ENCODE data around the gene NALCN.
A peak's percentile ranks its signal among the peaks of the same experiment; 100 is the strongest.

Gene NALCN

GRCh38 chr13:101300531-101300930, 115.8 kb downstream of the NALCN start:
- H3K4me3 ChIP-seq (ENCODE audit: insufficient read depth, low read depth, low read length, poor library complexity, severe bottlenecking): no peak overlapping the region
- no peaks in the 10 kb centered on the region for H3K36me3 ChIP-seq (ENCODE audit: control insufficient read depth, insufficient read depth, low read length)
- H3K4me1 ChIP-seq (ENCODE audit: control insufficient read depth, insufficient read depth, low read length, poor library complexity, severe bottlenecking): no peaks in the 10 kb centered on the region

DNA sequence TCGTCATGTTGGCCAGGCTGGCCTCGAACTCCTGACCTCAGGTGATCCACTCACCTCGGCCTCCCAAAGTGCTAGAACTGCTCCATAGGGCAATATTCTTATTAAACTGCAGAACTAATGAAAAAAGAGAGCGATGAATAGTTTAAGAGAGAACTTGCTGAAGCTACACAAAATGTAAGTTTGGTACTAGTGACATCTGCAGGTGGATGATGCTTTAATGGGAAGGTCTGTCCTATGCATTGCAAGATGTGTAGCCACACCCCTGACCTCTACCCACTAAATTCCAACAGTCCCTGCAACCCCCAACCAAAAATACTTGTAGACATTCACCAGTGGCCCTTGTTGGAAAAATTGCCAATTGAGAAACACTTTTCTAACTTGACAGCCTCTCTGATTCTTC, 117.8 kb downstream of the NALCN start:
- no peaks in the 10 kb centered on the region for H3K36me3 ChIP-seq (ENCODE audit: control insufficient read depth, insufficient read depth, low read length)
- no peaks in the 10 kb centered on the region for H3K27me3 ChIP-seq (replicated peaks; ENCODE audit: control insufficient read depth, insufficient read depth, low read length, poor library complexity, severe bottlenecking)
- no peak for DNase-seq
- H3K27ac ChIP-seq (ENCODE audit: insufficient read depth, low read length, poor library complexity, severe bottlenecking): no peak overlapping the region
- H3K4me1 ChIP-seq (ENCODE audit: control insufficient read depth, insufficient read depth, low read length, poor library complexity, severe bottlenecking): no peaks in the 10 kb centered on the region
- H3K9me3 ChIP-seq (ENCODE audit: control insufficient read depth, low read length): no peaks in the 10 kb centered on the region
- H3K4me3 ChIP-seq (ENCODE audit: insufficient read depth, low read depth, low read length, poor library complexity, severe bottlenecking): no peak overlapping the region

More at GRCh38 chr13:101300531-101300930, 115.8 kb downstream of the NALCN start:
- no peak for DNase-seq
- H3K9me3 ChIP-seq (ENCODE audit: control insufficient read depth, low read length): no peaks in the 10 kb centered on the region
- H3K27ac ChIP-seq (ENCODE audit: insufficient read depth, low read length, poor library complexity, severe bottlenecking): no peak overlapping the region
- H3K27me3 ChIP-seq (replicated peaks; ENCODE audit: control insufficient read depth, insufficient read depth, low read length, poor library complexity, severe bottlenecking): no peaks in the 10 kb centered on the region

DNA sequence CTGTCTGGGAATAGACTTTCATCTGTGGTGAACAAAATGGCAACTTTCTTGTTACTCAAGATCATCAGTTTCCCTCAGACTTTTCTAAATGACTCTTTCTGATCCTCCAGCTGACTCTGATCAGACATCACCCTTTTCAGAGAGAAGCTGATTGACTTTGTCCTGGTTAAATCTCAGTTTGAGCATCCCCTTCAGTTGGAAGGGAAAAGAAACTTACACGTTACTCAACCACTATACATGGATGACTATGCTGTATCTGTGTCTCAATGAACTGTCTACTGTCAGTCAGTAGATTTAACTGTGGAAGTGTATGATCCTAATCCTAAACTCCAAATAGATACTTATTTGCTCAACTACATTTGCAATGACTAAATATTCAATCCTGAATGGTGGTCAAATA, 118.5 kb downstream of the NALCN start:
- no peak for DNase-seq
- Histone ChIP-seq H3K4me1 (ENCODE audit: control insufficient read depth, insufficient read depth, low read length, poor library complexity, severe bottlenecking) (no peaks in the 10 kb centered on the region), H3K9me3 (ENCODE audit: control insufficient read depth, low read length) (no peaks in the 10 kb centered on the region), H3K36me3 (ENCODE audit: control insufficient read depth, insufficient read depth, low read length) (no peaks in the 10 kb centered on the region), H3K27ac (ENCODE audit: insufficient read depth, low read length, poor library complexity, severe bottlenecking) (no peak overlapping the region), H3K4me3 (ENCODE audit: insufficient read depth, low read depth, low read length, poor library complexity, severe bottlenecking) (no peak overlapping the region), H3K27me3 (replicated peaks; ENCODE audit: control insufficient read depth, insufficient read depth, low read length, poor library complexity, severe bottlenecking) (no peaks in the 10 kb centered on the region)

DNA sequence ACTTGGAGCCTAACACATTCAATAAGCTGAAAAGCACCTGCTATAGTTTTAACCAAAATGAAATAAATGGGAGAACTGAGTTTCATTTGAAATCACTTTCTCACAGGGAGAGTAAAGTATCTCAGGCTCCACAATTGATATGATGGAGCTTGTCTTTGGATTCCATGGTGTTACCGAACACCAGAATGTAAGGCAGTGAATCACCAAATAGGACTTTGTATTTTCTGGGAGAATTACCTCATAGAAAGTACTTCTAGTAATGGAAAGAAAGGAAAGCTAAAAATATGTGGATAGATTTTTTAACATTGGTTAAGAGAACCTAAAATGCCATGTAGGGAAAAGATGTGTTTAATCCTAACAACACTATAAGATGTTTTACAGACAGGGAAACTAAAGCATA, 123.6 kb downstream of the NALCN start:
- H3K27ac ChIP-seq (ENCODE audit: insufficient read depth, low read length, poor library complexity, severe bottlenecking): no peak overlapping the region
- H3K4me3 ChIP-seq (ENCODE audit: insufficient read depth, low read depth, low read length, poor library complexity, severe bottlenecking): no peak overlapping the region
- no peak for DNase-seq
- no peaks in the 10 kb centered on the region for H3K36me3 ChIP-seq (ENCODE audit: control insufficient read depth, insufficient read depth, low read length)
- H3K9me3 ChIP-seq (ENCODE audit: control insufficient read depth, low read length): no peaks in the 10 kb centered on the region
- no peaks in the 10 kb centered on the region for H3K27me3 ChIP-seq (replicated peaks; ENCODE audit: control insufficient read depth, insufficient read depth, low read length, poor library complexity, severe bottlenecking)
- H3K4me1 ChIP-seq (ENCODE audit: control insufficient read depth, insufficient read depth, low read length, poor library complexity, severe bottlenecking): no peaks in the 10 kb centered on the region

DNA sequence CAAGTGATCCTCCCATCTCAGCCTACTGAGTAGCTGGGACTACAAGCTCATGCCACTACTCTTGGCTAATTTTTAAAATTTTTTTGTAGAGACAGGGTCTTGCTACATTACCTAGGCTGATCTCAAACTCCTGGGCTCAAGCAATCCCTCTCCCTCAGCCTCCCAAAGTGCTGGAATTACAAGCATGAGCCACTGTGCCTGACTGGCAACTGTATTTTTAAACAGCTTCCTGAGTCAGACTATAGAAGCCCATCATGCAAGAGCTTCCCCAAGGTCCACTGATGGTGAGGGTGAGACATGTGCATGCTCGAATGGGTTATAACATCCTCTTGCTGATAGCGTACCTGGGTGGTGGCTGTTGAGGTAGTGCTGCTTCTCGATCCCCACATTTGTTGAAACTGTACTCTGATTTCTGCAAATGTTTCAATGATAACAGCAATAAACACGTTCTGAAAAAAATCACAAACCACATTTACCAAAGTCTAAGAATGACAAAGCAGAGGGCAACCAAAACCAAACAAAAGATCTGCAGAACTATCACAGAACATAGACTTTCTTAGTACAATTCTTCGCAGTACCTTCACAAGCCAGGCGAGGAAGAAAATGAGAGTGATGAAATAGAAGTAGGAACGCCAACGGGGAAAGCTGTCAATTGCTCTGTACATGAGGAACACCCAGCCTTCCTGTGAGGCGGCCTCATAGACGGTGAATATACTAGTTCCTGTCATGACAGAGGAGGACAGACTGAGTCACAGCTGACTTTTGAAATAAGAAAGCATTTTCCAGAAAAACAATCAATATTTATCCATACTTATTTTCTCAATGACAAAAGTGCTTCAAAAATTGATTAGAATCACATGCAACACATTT, 124.4 kb downstream of the NALCN start:
- Histone ChIP-seq H3K27ac (ENCODE audit: insufficient read depth, low read length, poor library complexity, severe bottlenecking) (no peak overlapping the region), H3K4me1 (ENCODE audit: control insufficient read depth, insufficient read depth, low read length, poor library complexity, severe bottlenecking) (no peaks in the 10 kb centered on the region), H3K27me3 (replicated peaks; ENCODE audit: control insufficient read depth, insufficient read depth, low read length, poor library complexity, severe bottlenecking) (no peaks in the 10 kb centered on the region), H3K4me3 (ENCODE audit: insufficient read depth, low read depth, low read length, poor library complexity, severe bottlenecking) (no peak overlapping the region), H3K9me3 (ENCODE audit: control insufficient read depth, low read length) (no peaks in the 10 kb centered on the region), H3K36me3 (ENCODE audit: control insufficient read depth, insufficient read depth, low read length) (no peaks in the 10 kb centered on the region)
- DNase-seq: no peak

- Histone ChIP-seq H3K4me1 (ENCODE audit: control insufficient read depth, insufficient read depth, low read length, poor library complexity, severe bottlenecking) (no peaks in the 10 kb centered on the region), H3K36me3 (ENCODE audit: control insufficient read depth, insufficient read depth, low read length) (no peaks in the 10 kb centered on the region), H3K4me3 (ENCODE audit: insufficient read depth, low read depth, low read length, poor library complexity, severe bottlenecking) (no peak overlapping the region), H3K27ac (ENCODE audit: insufficient read depth, low read length, poor library complexity, severe bottlenecking) (no peak overlapping the region), H3K9me3 (ENCODE audit: control insufficient read depth, low read length) (no peaks in the 10 kb centered on the region), H3K27me3 (replicated peaks; ENCODE audit: control insufficient read depth, insufficient read depth, low read length, poor library complexity, severe bottlenecking) (no peaks in the 10 kb centered on the region)
- no peak for DNase-seq
Measured at GRCh38 chr13:101291206-101291605, 125.1 kb downstream of the NALCN start.

- H3K4me1 ChIP-seq (ENCODE audit: control insufficient read depth, insufficient read depth, low read length, poor library complexity, severe bottlenecking): no peaks in the 10 kb centered on the region
- no peak overlapping the region for H3K27ac ChIP-seq (ENCODE audit: insufficient read depth, low read length, poor library complexity, severe bottlenecking)
- H3K9me3 ChIP-seq (ENCODE audit: control insufficient read depth, low read length): no peaks in the 10 kb centered on the region
- DNase-seq: peak in 1 of 3 donors; percentile 6
- H3K36me3 ChIP-seq (ENCODE audit: control insufficient read depth, insufficient read depth, low read length): no peaks in the 10 kb centered on the region
- no peaks in the 10 kb centered on the region for H3K27me3 ChIP-seq (replicated peaks; ENCODE audit: control insufficient read depth, insufficient read depth, low read length, poor library complexity, severe bottlenecking)
- no peak overlapping the region for H3K4me3 ChIP-seq (ENCODE audit: insufficient read depth, low read depth, low read length, poor library complexity, severe bottlenecking)
Measured at GRCh38 chr13:101289764-101290163, 126.5 kb downstream of the NALCN start.

DNA sequence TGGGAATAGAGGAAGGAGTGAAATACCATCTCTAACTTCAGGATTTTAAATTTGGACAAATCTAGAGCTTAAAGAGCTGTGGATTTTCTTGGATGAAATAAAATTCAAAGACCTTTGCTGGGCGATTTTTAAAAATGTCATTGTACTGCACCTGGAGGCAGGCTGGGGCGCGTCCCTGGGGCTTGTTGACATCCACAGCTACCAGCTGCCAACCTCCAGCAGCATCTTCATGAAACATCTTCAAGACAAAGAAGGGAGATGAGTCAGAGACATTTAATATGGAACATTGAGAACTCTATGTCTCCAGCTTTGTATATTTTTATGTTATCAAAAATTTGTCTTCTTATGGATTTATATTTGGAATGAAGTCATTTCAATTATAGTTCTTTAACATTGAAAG, 132.5 kb downstream of the NALCN start:
- Histone ChIP-seq H3K9me3 (ENCODE audit: control insufficient read depth, low read length) (no peaks in the 10 kb centered on the region), H3K4me3 (ENCODE audit: insufficient read depth, low read depth, low read length, poor library complexity, severe bottlenecking) (no peak overlapping the region), H3K4me1 (ENCODE audit: control insufficient read depth, insufficient read depth, low read length, poor library complexity, severe bottlenecking) (no peaks in the 10 kb centered on the region), H3K27me3 (replicated peaks; ENCODE audit: control insufficient read depth, insufficient read depth, low read length, poor library complexity, severe bottlenecking) (no peaks in the 10 kb centered on the region), H3K36me3 (ENCODE audit: control insufficient read depth, insufficient read depth, low read length) (no peaks in the 10 kb centered on the region), H3K27ac (ENCODE audit: insufficient read depth, low read length, poor library complexity, severe bottlenecking) (no peak overlapping the region)
- DNase-seq: no peak

GRCh38 chr13:101272886-101273285, 143.4 kb downstream of the NALCN start:
- no peak for DNase-seq
- Histone ChIP-seq H3K9me3 (ENCODE audit: control insufficient read depth, low read length) (no peaks in the 10 kb centered on the region), H3K27me3 (replicated peaks; ENCODE audit: control insufficient read depth, insufficient read depth, low read length, poor library complexity, severe bottlenecking) (no peaks in the 10 kb centered on the region), H3K4me3 (ENCODE audit: insufficient read depth, low read depth, low read length, poor library complexity, severe bottlenecking) (no peak overlapping the region), H3K4me1 (ENCODE audit: control insufficient read depth, insufficient read depth, low read length, poor library complexity, severe bottlenecking) (no peaks in the 10 kb centered on the region), H3K27ac (ENCODE audit: insufficient read depth, low read length, poor library complexity, severe bottlenecking) (no peak overlapping the region), H3K36me3 (ENCODE audit: control insufficient read depth, insufficient read depth, low read length) (no peaks in the 10 kb centered on the region)

DNA sequence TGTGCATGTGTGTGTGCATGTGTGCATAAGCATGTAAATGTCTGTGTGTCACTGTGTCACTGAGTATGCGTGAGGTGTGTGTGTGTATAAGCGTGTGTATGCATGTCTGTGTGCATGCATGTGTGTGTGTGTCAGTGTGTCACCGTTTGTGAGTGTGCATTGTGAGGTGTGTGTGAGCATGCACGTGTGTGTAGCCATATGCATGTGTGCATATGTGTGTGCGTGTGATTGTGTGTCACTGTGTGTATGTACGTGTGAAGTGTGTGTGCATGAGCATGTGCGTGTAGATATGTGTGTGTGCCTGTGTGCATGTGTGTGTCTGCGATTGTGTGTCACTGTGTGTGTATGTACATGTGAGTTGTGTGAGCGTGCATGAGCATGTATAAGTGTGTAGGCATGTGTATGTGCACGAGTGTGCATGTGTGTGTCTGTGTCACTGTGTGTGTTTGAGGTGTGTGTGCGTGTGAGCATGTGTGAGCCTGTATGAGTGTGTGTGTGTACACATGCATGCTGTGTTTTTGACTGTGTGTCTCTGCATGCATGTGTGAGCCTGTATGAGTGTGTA, 144.5 kb downstream of the NALCN start:
- Histone ChIP-seq H3K9me3 (ENCODE audit: control insufficient read depth, low read length) (no peaks in the 10 kb centered on the region), H3K4me1 (ENCODE audit: control insufficient read depth, insufficient read depth, low read length, poor library complexity, severe bottlenecking) (no peaks in the 10 kb centered on the region), H3K27me3 (replicated peaks; ENCODE audit: control insufficient read depth, insufficient read depth, low read length, poor library complexity, severe bottlenecking) (no peaks in the 10 kb centered on the region), H3K27ac (ENCODE audit: insufficient read depth, low read length, poor library complexity, severe bottlenecking) (no peak overlapping the region), H3K4me3 (ENCODE audit: insufficient read depth, low read depth, low read length, poor library complexity, severe bottlenecking) (no peak overlapping the region), H3K36me3 (ENCODE audit: control insufficient read depth, insufficient read depth, low read length) (no peaks in the 10 kb centered on the region)
- DNase-seq: no peak
